HCT116 (cell line): ENCODE results near the gene CCSER1. TPM values are rescaled to one million over a fixed set of nuclear protein-coding genes. Genes with fewer than 3 reads are reported as not detected.

Source experiments
- ATAC-seq: fragments of 200-7000 bp; cut with Tn5 transposase; 2 replicates; pipeline ENCODE4 v1.9.1; 2020; ENCODE audit warnings: mild to moderate bottlenecking, moderate library complexity
- BruUV-seq: library from RNA; stranded (reverse); fragments of 400-500 nt; replicated peaks from 2 replicates; lab custom pipeline; 2021; lab: Mats Ljungman, UMichigan
- CTCF ChIA-PET: fragments of 300-600 bp; sonication (Branson Sonifier 250); formaldehyde crosslinking; loops from one replicate; lab custom pipeline; 2021; ENCODE audit warnings: antibody characterized with exemption; lab: Charles Lee
- POLR2A ChIA-PET: fragments of 300-600, 350-600 bp; sonication (Branson Sonifier 250); formaldehyde crosslinking; loops from one replicate; lab custom pipeline; 2021; ENCODE audit warnings: antibody characterized with exemption; lab: Charles Lee
- RAD21 ChIA-PET, 2 experiments: fragments of 300-600 bp; sonication (Branson Sonifier 250); formaldehyde crosslinking; loops; one replicate each; lab custom pipeline; 2023; ENCODE audit warnings: low total read pairs in 2 of 2; ENCODE audit not compliant: uncharacterized antibody in 2 of 2, unreplicated experiment in 2 of 2, low non-redundant PET in 1 of 2; lab: Charles Lee
- DNase-seq: peaks from one replicate; pipeline ENCODE4 v3.0.0-alpha.2; 2010; ENCODE audit warnings: low read depth, low spot score
- H2AFZ ChIP-seq: fragments of 200-600 bp; shearing (Covaris generic), sonication (generic); 2 replicates; pipeline ENCODE4 v1.6.1; 2017; ENCODE audit warnings: low read depth, mixed run types, mixed read lengths, antibody characterized with exemption, low read length; ENCODE audit not compliant: poor library complexity, severe bottlenecking
- H3K27ac ChIP-seq: 2 replicates; pipeline ENCODE4 v1.5.1; 2012; ENCODE audit warnings: low read depth, low read length
- H3K27me3 ChIP-seq: fragments of 200-600 bp; sonication (generic); 2 replicates; pipeline ENCODE4 v1.6.1; 2016; ENCODE audit warnings: mixed run types, low read length, mixed read lengths; ENCODE audit not compliant: insufficient read depth
- H3K36me3 ChIP-seq, 2 experiments: fragments of 200-500 bp in 1 of 2; fragments of 200-600 bp in 1 of 2; sonication (Bioruptor generic) in 1 of 2; sonication (generic) in 1 of 2; 2 replicates each; pipeline versions ENCODE4 v1.5.1 to v1.6.1; 2014 to 2016; ENCODE audit warnings: low read length in 2 of 2, inconsistent platforms in 1 of 2, mixed read lengths in 1 of 2, mixed run types in 1 of 2; ENCODE audit not compliant: insufficient read depth in 2 of 2, control insufficient read depth in 1 of 2
- H3K4me1 ChIP-seq, 2 experiments: fragments of 200-600 bp in 1 of 2; sonication (generic) in 1 of 2; 2 replicates each; pipeline versions ENCODE4 v1.5.1 to v1.6.1; 2012 to 2017; ENCODE audit warnings: low read length in 2 of 2, inconsistent platforms in 1 of 2, mild to moderate bottlenecking in 1 of 2, mixed read lengths in 1 of 2, mixed run types in 1 of 2, moderate library complexity in 1 of 2; ENCODE audit not compliant: insufficient read depth in 2 of 2, control insufficient read depth in 1 of 2
- H3K4me2 ChIP-seq: fragments of 200-600 bp; sonication (generic); 2 replicates; pipeline ENCODE4 v1.6.1; 2017; ENCODE audit warnings: mixed run types, low read length, mixed read lengths
- H3K4me3 ChIP-seq, 2 experiments: fragments of 200-600 bp in 1 of 2; sonication (generic) in 1 of 2; replicated peaks in 1 of 2; 2 replicates each; pipeline ENCODE4 v1.5.1; 2011 to 2016; ENCODE audit warnings: low read length in 2 of 2, control low read depth in 1 of 2, low read depth in 1 of 2, mild to moderate bottlenecking in 1 of 2, mixed read lengths in 1 of 2, mixed run types in 1 of 2
- H3K79me2 ChIP-seq: fragments of 200-600 bp; sonication (generic); 2 replicates; pipeline ENCODE4 v1.6.1; 2017; ENCODE audit warnings: mild to moderate bottlenecking, mixed run types, low read length, moderate library complexity, mixed read lengths; ENCODE audit not compliant: insufficient read depth
- H3K9ac ChIP-seq: fragments of 200-600 bp; sonication (generic); 2 replicates; pipeline ENCODE4 v1.6.1; 2016; ENCODE audit warnings: low read length, mixed read lengths
- H3K9me2 ChIP-seq: fragments of 200-600 bp; sonication (generic), shearing (Covaris generic); 2 replicates; pipeline ENCODE4 v1.6.1; 2017; ENCODE audit warnings: mixed run types, mild to moderate bottlenecking, moderate library complexity; ENCODE audit not compliant: insufficient read depth
- H3K9me3 ChIP-seq, 2 experiments: fragments of 200-500 bp in 1 of 2; fragments of 200-600 bp in 1 of 2; sonication (Bioruptor generic) in 1 of 2; sonication (generic) in 1 of 2; 2 replicates each; pipeline ENCODE4 v1.6.1; 2014 to 2017; ENCODE audit warnings: low read length in 2 of 2, mixed read lengths in 2 of 2, inconsistent platforms in 1 of 2, low read depth in 1 of 2, mild to moderate bottlenecking in 1 of 2, mixed run types in 1 of 2, moderate library complexity in 1 of 2; ENCODE audit not compliant: control insufficient read depth in 1 of 2, insufficient read depth in 1 of 2
- H4K20me1 ChIP-seq: fragments of 200-600 bp; sonication (generic), shearing (Covaris generic); 2 replicates; pipeline ENCODE4 v1.6.1; 2017; ENCODE audit warnings: mixed run types, mild to moderate bottlenecking, moderate library complexity; ENCODE audit not compliant: insufficient read depth
- ELF1 ChIP-seq: IDR thresholded peaks from 2 replicates; pipeline ENCODE4 v1.6.1; 2012; ENCODE audit warnings: low read depth, borderline replicate concordance
- EZH2 ChIP-seq: fragments of 200-600 bp; sonication (generic); IDR thresholded peaks from 2 replicates; pipeline ENCODE4 v1.6.1; 2017; ENCODE audit warnings: antibody characterized with exemption, mixed run types
- JUND ChIP-seq: IDR thresholded peaks from 2 replicates; pipeline ENCODE4 v1.6.1; 2012
- POLR2AphosphoS5 ChIP-seq: IDR thresholded peaks from 2 replicates; pipeline ENCODE4 v1.6.1; 2011; ENCODE audit warnings: mild to moderate bottlenecking, low read depth, low read length, moderate library complexity
- RAD21 ChIP-seq: IDR thresholded peaks from 2 replicates; pipeline ENCODE4 v1.6.1; 2012; ENCODE audit warnings: low read depth, mild to moderate bottlenecking
- SP1 ChIP-seq: IDR thresholded peaks from 2 replicates; pipeline ENCODE4 v1.6.1; 2012; ENCODE audit warnings: low read depth
- SRF ChIP-seq: IDR thresholded peaks from 2 replicates; pipeline ENCODE4 v1.6.1; 2012; ENCODE audit warnings: low read depth
- TCF7L2 ChIP-seq: IDR thresholded peaks from 2 replicates; pipeline ENCODE4 v1.7.0; 2011; ENCODE audit warnings: borderline replicate concordance, inconsistent platforms; ENCODE audit not compliant: insufficient read depth, insufficient read length; ENCODE audit errors: extremely low read depth
- YY1 ChIP-seq: IDR thresholded peaks from 2 replicates; pipeline ENCODE4 v1.6.1; 2011; ENCODE audit warnings: low read length, low read depth, moderate library complexity, mild to moderate bottlenecking; ENCODE audit not compliant: insufficient replicate concordance; ENCODE audit errors: extremely low read depth
- ZFX ChIP-seq: fragments of 450-650 bp; IDR thresholded peaks from 2 replicates; pipeline ENCODE4 v1.6.1; 2017
- intact Hi-C: fragments of 100-400 bp; cut with micrococcal nuclease; formaldehyde crosslinking; loops from 2 replicates; pipeline ENCODE4 v1.10.0; 2022
- total RNA-seq: library from RNA; stranded (reverse); gene quantifications from one replicate; pipeline ENCODE4 v1.2.1, GENCODE V29; 2021; ENCODE audit not compliant: unreplicated experiment

Gene CCSER1
- total RNA-seq, 1 experiment from 2014 or later, result 6.7 TPM

DNA sequence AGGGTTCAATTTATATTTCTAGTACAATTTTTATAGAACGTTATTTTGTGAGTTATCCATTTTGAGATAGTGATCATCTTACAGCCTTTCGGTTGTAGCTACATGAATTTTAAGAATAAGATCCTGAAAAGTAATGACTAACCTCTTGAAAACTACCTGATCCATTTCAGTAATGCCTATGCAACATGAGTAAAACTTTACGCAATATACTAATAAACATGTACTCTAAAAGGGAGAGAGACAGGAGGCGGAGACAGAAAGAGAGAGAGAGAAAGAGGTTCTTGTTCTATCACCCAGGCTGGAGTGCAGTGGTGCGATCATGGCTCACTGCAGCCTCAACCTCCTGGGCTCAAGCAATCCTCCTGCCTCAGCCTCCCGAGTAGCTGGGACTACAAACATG lies 816.1 kb downstream of the CCSER1 start:
- no peaks in the 10 kb centered on the region for H3K27me3 ChIP-seq
- CTCF ChIA-PET, result no interaction called here
- no peaks in the 10 kb centered on the region for H3K9me2 ChIP-seq
- no peak overlapping the region for H3K9ac ChIP-seq
- no peaks in the 10 kb centered on the region for H3K79me2 ChIP-seq
- H3K9me3 ChIP-seq, result no peaks in the 10 kb centered on the region
- no peak overlapping the region for H3K4me2 ChIP-seq
- no peak overlapping the region for H3K4me3 ChIP-seq
- POLR2A ChIA-PET, result no interaction called here
- H3K27ac ChIP-seq, result no peak overlapping the region
- H2AFZ ChIP-seq, result no peak overlapping the region
- no peaks in the 10 kb centered on the region for H3K4me1 ChIP-seq
- RAD21 ChIA-PET, result no interaction called here
- H4K20me1 ChIP-seq, result no peaks in the 10 kb centered on the region
- TF ChIP-seq ZFX, result no peak
- TF ChIP-seq SRF, result no peak
- no peak for TF ChIP-seq TCF7L2
- TF ChIP-seq EZH2, result no peak
- no peak for TF ChIP-seq JUND
- TF ChIP-seq RAD21, result no peak
- no peak for TF ChIP-seq YY1
- TF ChIP-seq POLR2AphosphoS5, result no peak
- no peak for TF ChIP-seq SP1
- no peak for ATAC-seq
- no TSS peak for BruUV-seq
- no peak for DNase-seq
- intact Hi-C loops, result no loop called here
- no peaks in the 10 kb centered on the region for H3K36me3 ChIP-seq

- no peaks in the 10 kb centered on the region for H4K20me1 ChIP-seq
- H3K9me3 ChIP-seq, result no peaks in the 10 kb centered on the region
- no peaks in the 10 kb centered on the region for H3K9me2 ChIP-seq
- H3K4me1 ChIP-seq, result peaks cover 12 to 16% of the 10 kb centered on the region in 2 experiments; a peak in 3 of 4 replicates
- TF ChIP-seq TCF7L2 (no peak), JUND (no peak), ELF1 (no peak)
- TF ChIP-seq, all 23 proteins: peak for 0
- intact Hi-C loops, result no loop called here
- Histone ChIP-seq H3K36me3 (no peaks in the 10 kb centered on the region), H3K27me3 (no peaks in the 10 kb centered on the region), H3K79me2 (no peaks in the 10 kb centered on the region), H3K27ac (no peak overlapping the region), H3K4me3 (no peak overlapping the region), H3K9ac (no peak overlapping the region), H2AFZ (no peak overlapping the region), H3K4me2 (no peak overlapping the region)
- ChIA-PET POLR2A (no interaction called here), RAD21 (no interaction called here), CTCF (no interaction called here)
- ATAC-seq (no peak; the same call in 1 of the 2 replicates), DNase-seq (no peak)
- BruUV-seq, result no TSS peak
These were observed 819.8 kb downstream of the CCSER1 start for GRCh38 chr4:90946945-90947344.
